OCI-LY3 (cell line): ENCODE results near the gene GRIK4.

ENCODE experiments used
- EZH2phosphoT487 ChIP-seq: fragments of 200-600 bp; shearing (Covaris generic); IDR thresholded peaks from 2 replicates; pipeline ENCODE4 v1.6.1; 2018; ENCODE audit warnings: antibody characterized with exemption, mixed run types, low read depth
- TF ChIP-seq, protein P1 (sequence below): fragments of 200-600, 300-600 bp; sonication (generic); IDR thresholded peaks from 2 replicates; pipeline ENCODE4 v1.5.1; 2014; ENCODE audit warnings: antibody characterized with exemption, low read length, low read depth

DNA sequence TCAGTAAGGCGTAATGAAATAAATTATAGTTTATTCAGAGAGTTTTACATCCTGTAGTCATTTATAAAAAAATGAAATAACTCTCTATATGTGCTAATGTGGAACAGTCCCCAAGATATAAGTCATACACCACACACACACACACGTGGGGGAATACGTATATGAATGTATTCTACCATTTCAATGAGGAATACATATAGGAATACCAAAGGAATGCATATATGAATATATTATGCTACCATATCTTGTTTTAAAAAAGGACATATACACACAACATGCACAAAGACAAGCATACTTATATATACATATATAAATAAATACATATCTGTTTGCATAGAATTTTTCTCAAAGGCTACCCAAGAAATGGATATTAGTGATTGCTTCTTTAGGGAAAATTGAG is 39.6 kb upstream of the GRIK4 start:
- TF ChIP-seq, protein P1, sequence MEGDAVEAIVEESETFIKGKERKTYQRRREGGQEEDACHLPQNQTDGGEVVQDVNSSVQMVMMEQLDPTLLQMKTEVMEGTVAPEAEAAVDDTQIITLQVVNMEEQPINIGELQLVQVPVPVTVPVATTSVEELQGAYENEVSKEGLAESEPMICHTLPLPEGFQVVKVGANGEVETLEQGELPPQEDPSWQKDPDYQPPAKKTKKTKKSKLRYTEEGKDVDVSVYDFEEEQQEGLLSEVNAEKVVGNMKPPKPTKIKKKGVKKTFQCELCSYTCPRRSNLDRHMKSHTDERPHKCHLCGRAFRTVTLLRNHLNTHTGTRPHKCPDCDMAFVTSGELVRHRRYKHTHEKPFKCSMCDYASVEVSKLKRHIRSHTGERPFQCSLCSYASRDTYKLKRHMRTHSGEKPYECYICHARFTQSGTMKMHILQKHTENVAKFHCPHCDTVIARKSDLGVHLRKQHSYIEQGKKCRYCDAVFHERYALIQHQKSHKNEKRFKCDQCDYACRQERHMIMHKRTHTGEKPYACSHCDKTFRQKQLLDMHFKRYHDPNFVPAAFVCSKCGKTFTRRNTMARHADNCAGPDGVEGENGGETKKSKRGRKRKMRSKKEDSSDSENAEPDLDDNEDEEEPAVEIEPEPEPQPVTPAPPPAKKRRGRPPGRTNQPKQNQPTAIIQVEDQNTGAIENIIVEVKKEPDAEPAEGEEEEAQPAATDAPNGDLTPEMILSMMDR, result no peak
- no peak for TF ChIP-seq EZH2phosphoT487
